OCI-LY3 (cell line): ENCODE measurements around the gene IL17REL.

Experiments
- CTCF ChIP-seq: fragments of 200-600, 300-600 bp; sonication (generic); IDR thresholded peaks from 2 replicates; pipeline ENCODE4 v1.5.1; 2014; ENCODE audit warnings: antibody characterized with exemption, low read length, low read depth
- EZH2phosphoT487 ChIP-seq: fragments of 200-600 bp; shearing (Covaris generic); IDR thresholded peaks from 2 replicates; pipeline ENCODE4 v1.6.1; 2018; ENCODE audit warnings: antibody characterized with exemption, mixed run types, low read depth

DNA sequence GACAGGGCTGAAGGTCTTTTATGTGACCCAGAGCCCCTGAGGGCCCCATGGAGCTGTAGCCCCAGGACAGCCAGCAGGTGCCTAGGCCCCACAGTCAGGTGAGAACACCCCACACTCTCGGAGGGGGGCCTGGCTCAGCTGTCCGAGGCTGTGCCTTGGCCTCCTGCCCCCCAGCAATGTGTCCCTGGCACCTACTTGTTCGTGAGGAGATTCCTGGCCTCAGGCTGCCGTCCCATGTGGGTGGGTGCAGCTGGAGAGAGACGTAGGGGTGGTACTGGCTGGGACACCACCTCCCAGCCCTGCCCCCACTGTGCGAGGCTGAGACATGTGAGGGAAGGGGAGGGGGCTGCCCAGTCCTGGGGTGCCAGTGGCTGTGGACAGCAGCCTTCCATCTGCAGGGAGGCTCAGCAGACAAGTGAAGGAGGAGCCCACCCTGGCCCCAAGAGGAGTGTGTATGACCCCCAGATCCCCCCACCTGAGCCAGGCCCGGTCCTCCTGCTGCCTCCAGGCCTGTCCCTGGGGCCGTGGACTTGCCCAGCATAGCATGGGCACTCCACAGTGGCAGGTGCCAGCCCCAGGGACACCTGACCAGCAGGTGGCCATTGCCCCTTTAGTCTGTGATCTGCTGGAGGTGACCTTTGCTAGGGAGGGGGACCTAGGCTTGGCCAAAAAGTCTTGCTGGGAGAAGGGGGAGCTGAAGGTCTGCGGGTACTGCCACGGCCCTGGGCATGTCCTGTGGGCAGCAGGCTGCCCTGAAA is 17.0 kb downstream of the IL17REL start:
- TF ChIP-seq EZH2phosphoT487 (no peak), CTCF (no peak)
